Body of pancreas (tissue), 4 donors: ENCODE results near the gene ARHGAP18. TPM values are rescaled to one million over a fixed set of nuclear protein-coding genes. Genes with fewer than 3 reads are reported as not detected.
A peak's percentile ranks its signal among the peaks of the same experiment; 100 is the strongest.

ENCODE experiments used
- ATAC-seq: fragments of 150-250 bp; one replicate; pipeline ENCODE4 v1.9.1; 2016
- DNase-seq, 4 donors: peaks; one replicate each; pipeline ENCODE4 v3.0.0-alpha.2; 2019
- H3K27ac ChIP-seq, 4 donors: fragments of 200-600 bp; sonication (generic); 1 replicate in 3 of 4; 2 replicates in 1 of 4; pipeline versions ENCODE4 v1.5.1 to v1.6.1; 2016 to 2019; ENCODE audit warnings: mild to moderate bottlenecking in 1 of 4, mixed read lengths in 1 of 4, moderate library complexity in 1 of 4
- H3K27me3 ChIP-seq, 2 donors: fragments of 200-600 bp; sonication (generic); one replicate each; pipeline ENCODE4 v1.6.0; 2016; ENCODE audit warnings: mild to moderate bottlenecking in 1 of 2
- H3K36me3 ChIP-seq, 2 donors: fragments of 200-600 bp; sonication (generic); replicated peaks in 1 of 2; 2 replicates each; pipeline ENCODE4 v1.5.1; 2016; ENCODE audit warnings: low read depth in 2 of 2; ENCODE audit not compliant: insufficient read depth in 1 of 2
- H3K4me1 ChIP-seq: fragments of 200-600 bp; sonication (generic); one replicate; pipeline ENCODE4 v1.6.0; 2016
- H3K4me3 ChIP-seq, 2 donors: fragments of 200-600 bp; sonication (generic); 1 replicate in 1 of 2; 2 replicates in 1 of 2; pipeline ENCODE4 v1.5.1; 2016 to 2019
- H3K9me3 ChIP-seq, 3 donors: fragments of 200-600 bp; sonication (generic); 1 replicate in 2 of 3; 2 replicates in 1 of 3; pipeline ENCODE4 v1.5.1; 2016
- POLR2A ChIP-seq, 3 donors: fragments of 450-650 bp; IDR thresholded peaks; one replicate each; pipeline ENCODE4 v1.6.1; 2016; ENCODE audit warnings: antibody characterized with exemption in 3 of 3, mild to moderate bottlenecking in 2 of 3
- WGBS, 2 donors: methylation state at CpG; one replicate each; pipeline ENCODE4 v1.1.5; 2017; 5-methylcytosine and 5-hydroxymethylcytosine counted together
- intact Hi-C: fragments of 100-400 bp; cut with DNase I; formaldehyde crosslinking; loops from one replicate; pipeline ENCODE4 v1.15.1; 2023
- total RNA-seq, 2 donors: library from RNA; depleted of rRNA; stranded (reverse); fragments of >200 nt; gene quantifications; one replicate each; pipeline ENCODE4 v1.1.0, GENCODE V29; 2016
- TF ChIP-seq, protein P1 (sequence below), 7 experiments: fragments of 450-650 bp in 4 of 7; fragments of 200-600 bp in 3 of 7; sonication (generic) in 3 of 7; IDR thresholded peaks; one replicate each; pipeline ENCODE4 v1.5.1; 2016 to 2019; ENCODE audit warnings: antibody characterized with exemption in 7 of 7

Gene ARHGAP18
- total RNA-seq, 2 donors from 2014 or later = 16.2 to 30.6 TPM

DNA sequence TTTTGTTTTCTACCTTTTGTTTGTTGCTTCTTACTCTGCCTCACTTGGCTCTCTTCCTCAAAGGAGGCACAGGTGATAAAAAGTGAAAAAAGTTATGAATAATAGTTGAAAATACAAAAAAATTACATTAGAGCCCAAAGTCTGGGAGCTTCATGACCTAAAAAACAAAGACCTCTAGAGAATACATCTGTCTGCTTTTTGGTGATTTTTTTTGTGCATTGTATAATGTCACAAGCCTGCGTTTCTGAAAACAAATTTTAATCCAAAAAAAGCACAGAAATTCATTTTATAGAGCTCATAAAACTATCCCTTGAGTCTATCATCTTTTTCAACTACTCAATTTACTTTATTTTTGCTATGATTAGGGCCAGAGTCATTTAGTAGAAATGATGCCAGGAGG is 41.4 kb upstream of the ARHGAP18 start:
- no peak for TF ChIP-seq POLR2A (IDR thresholded peaks at IDR 0.05)
- TF ChIP-seq, protein P1, sequence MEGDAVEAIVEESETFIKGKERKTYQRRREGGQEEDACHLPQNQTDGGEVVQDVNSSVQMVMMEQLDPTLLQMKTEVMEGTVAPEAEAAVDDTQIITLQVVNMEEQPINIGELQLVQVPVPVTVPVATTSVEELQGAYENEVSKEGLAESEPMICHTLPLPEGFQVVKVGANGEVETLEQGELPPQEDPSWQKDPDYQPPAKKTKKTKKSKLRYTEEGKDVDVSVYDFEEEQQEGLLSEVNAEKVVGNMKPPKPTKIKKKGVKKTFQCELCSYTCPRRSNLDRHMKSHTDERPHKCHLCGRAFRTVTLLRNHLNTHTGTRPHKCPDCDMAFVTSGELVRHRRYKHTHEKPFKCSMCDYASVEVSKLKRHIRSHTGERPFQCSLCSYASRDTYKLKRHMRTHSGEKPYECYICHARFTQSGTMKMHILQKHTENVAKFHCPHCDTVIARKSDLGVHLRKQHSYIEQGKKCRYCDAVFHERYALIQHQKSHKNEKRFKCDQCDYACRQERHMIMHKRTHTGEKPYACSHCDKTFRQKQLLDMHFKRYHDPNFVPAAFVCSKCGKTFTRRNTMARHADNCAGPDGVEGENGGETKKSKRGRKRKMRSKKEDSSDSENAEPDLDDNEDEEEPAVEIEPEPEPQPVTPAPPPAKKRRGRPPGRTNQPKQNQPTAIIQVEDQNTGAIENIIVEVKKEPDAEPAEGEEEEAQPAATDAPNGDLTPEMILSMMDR (IDR thresholded peaks at IDR 0.05) = no peak
- no peaks in the 10 kb centered on the region for H3K4me1 ChIP-seq
- ATAC-seq (no peak), DNase-seq (no peak)
- H3K36me3 ChIP-seq = no peaks in the 10 kb centered on the region
- intact Hi-C loops = no loop called here
- H3K9me3 ChIP-seq = no peaks in the 10 kb centered on the region
- H3K4me3 ChIP-seq = no peak overlapping the region
- no peaks in the 10 kb centered on the region for H3K27me3 ChIP-seq
- H3K27ac ChIP-seq = no peak overlapping the region
- 84 to 86% methylated on average over 1 of the region's 1 CpG for WGBS, 2 donors

DNA sequence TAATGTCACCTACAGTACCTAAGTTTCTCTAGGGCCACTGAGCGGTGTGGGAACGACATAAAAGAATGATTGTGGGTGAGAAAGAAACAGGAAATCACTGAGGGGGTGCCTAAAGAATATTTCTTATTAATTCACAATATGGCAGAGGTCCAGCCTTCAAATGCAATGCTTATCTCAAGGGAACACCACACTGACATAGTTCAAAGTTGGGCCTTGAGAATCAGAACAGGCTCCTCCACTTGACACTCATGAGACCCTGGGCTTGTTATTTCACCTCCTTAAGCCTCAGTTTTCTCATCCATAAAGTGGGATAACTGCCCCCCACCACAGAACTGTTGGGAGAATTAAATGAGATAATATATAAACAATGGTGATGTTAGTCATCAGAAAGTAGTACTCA is 40.4 kb upstream of the ARHGAP18 start:
- Histone ChIP-seq H3K27me3 (no peaks in the 10 kb centered on the region), H3K27ac (no peak overlapping the region), H3K36me3 (no peaks in the 10 kb centered on the region), H3K9me3 (no peaks in the 10 kb centered on the region), H3K4me3 (no peak overlapping the region), H3K4me1 (no peaks in the 10 kb centered on the region)
- TF ChIP-seq, protein P1 (IDR thresholded peaks at IDR 0.05) = no peak
- no peak for TF ChIP-seq POLR2A (IDR thresholded peaks at IDR 0.05)
- DNase-seq (no peak), ATAC-seq (no peak)
- WGBS, 2 donors = 56 to 73% methylated on average over 2 of the region's 2 CpGs
- intact Hi-C loops = no loop called here

DNA sequence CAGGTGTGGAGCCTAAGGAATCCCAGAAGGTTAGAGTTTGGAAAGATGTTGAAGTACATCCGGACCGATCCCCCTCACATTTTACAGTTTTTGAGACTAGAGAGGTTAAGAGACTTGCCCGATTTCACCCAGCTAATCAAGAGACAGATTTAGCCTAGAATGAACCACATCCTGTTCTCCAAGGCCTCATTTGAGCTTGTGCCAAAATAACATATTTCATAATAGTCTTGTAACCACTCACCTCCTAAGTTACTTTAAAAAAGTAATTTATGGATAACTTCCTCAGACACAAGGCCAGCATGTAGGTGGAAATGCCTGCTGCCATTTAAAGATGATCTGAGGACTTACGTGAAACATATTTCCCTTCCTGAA is 39.8 kb upstream of the ARHGAP18 start:
- no peaks in the 10 kb centered on the region for H3K36me3 ChIP-seq
- no peaks in the 10 kb centered on the region for H3K9me3 ChIP-seq
- peak in 1 of 4 donors; percentile 8 for DNase-seq
- H3K4me3 ChIP-seq = no peak overlapping the region
- no peaks in the 10 kb centered on the region for H3K4me1 ChIP-seq
- peak overlapping the region in 1 of 4 donors; percentile 10 for H3K27ac ChIP-seq
- no peak for TF ChIP-seq POLR2A (IDR thresholded peaks at IDR 0.05)
- TF ChIP-seq, protein P1 (IDR thresholded peaks at IDR 0.05) = no peak
- no peaks in the 10 kb centered on the region for H3K27me3 ChIP-seq
- intact Hi-C loops = no loop called here
- WGBS, 2 donors = 49 to 61% methylated on average over 4 of the region's 4 CpGs
- no peak for ATAC-seq

DNA sequence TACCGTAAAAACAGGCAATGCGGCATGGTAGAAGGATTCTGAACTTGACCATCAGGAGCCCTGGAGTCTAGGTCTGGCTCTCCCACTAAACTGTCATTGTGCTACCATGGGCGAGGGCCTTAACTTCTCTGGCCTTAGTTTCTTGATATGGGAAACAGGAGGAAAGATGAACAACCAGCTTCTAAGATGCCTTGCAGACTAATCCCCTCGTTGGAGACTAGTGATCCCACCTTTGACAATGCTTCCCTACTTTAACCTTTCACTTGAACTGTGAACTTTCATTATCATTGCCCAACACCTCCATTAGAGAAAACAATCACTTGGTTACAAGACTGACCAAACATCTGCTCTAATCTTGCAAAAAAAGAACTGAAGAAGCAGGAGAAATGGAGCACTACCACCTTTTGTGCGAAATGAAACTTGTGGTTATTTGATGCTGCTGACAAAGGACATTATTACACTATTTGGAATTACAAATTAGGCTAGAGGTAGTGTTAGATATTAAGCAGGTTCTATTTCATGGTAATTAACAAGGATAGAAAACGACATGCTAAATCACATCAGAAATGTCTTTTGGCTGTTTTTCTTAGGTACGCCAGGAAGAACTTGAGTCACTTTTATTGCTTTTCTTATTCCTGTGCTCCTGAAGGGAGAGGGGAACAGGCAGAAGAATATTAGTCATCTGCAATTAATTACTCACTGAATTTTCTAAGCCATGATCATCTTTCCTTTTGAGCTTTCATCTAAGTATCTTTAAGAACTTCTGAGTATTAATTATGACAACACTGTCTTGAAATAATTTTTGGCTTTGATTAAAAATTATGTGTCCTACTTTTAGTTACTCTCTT is 39.1 kb upstream of the ARHGAP18 start:
- no peak for TF ChIP-seq POLR2A (IDR thresholded peaks at IDR 0.05)
- TF ChIP-seq, protein P1 (IDR thresholded peaks at IDR 0.05) = no peak
- no peak for DNase-seq
- Histone ChIP-seq H3K4me3 (no peak overlapping the region), H3K36me3 (no peaks in the 10 kb centered on the region), H3K4me1 (no peaks in the 10 kb centered on the region), H3K27ac (peak overlapping the region in 1 of 4 donors; percentile 10), H3K27me3 (no peaks in the 10 kb centered on the region), H3K9me3 (no peaks in the 10 kb centered on the region)
- ATAC-seq = no peak
- intact Hi-C loops = no loop called here
- WGBS, 2 donors = 76 to 80% methylated on average over 7 of the region's 7 CpGs
